Fibroblast of pulmonary artery (primary cell): ENCODE measurements around the gene TLX2.

ENCODE experiments used
- DNase-seq: peaks from one replicate; pipeline ENCODE4 v3.0.0-alpha.2; 2010; ENCODE audit warnings: low read depth
- H3K4me3 ChIP-seq: replicated peaks from 2 replicates; pipeline ENCODE4 v1.5.1; 2011; ENCODE audit warnings: low read depth, mild to moderate bottlenecking, control low read depth, low read length, moderate library complexity
- TF ChIP-seq, protein P1 (sequence below): IDR thresholded peaks from 2 replicates; pipeline ENCODE4 v1.5.1; 2011; ENCODE audit warnings: mild to moderate bottlenecking, control low read depth, low read length, inconsistent platforms; ENCODE audit errors: missing control alignments

Gene TLX2

DNA sequence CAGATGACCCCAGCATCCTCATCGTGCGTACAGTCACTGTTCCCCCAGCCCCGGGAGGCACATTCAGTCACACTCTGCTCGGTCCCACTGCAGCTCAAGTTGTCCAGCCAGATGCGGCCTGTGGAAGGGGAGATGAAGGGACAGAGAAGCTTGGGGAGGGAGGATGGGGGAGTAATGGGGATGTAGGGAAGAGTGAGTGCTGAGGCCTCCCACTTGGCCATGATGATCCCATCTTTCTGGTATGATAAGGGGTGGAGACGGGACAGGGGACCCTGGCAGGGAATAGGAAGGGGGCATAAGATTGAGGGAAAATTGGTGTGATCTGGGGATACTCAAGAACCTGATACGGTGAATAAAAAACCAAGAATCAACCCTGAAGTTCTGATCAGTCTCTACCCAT is 36.0 kb downstream of the TLX2 start:
- TF ChIP-seq, protein P1, sequence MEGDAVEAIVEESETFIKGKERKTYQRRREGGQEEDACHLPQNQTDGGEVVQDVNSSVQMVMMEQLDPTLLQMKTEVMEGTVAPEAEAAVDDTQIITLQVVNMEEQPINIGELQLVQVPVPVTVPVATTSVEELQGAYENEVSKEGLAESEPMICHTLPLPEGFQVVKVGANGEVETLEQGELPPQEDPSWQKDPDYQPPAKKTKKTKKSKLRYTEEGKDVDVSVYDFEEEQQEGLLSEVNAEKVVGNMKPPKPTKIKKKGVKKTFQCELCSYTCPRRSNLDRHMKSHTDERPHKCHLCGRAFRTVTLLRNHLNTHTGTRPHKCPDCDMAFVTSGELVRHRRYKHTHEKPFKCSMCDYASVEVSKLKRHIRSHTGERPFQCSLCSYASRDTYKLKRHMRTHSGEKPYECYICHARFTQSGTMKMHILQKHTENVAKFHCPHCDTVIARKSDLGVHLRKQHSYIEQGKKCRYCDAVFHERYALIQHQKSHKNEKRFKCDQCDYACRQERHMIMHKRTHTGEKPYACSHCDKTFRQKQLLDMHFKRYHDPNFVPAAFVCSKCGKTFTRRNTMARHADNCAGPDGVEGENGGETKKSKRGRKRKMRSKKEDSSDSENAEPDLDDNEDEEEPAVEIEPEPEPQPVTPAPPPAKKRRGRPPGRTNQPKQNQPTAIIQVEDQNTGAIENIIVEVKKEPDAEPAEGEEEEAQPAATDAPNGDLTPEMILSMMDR, result no peak
- no peak for DNase-seq
- no peak overlapping the region for H3K4me3 ChIP-seq

DNA sequence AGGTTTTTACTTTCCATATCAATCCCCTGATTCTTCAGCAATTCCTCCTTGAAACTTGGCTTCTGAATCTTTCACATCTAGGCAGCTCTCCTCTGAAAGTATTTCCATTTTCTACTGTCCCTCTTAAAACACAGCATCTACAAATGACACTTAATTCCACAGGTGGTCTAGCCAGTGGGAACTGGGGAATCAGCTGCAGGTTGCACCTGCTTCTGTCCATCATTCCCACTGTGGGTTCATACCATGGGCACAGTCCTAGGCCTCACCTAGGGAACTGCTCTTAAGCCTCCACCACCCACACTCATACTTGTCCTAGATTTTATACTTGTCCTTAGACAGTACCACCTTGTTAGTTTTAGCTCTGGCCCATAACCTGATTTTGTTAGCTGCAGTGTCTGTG is 37.3 kb downstream of the TLX2 start:
- no peak for DNase-seq
- H3K4me3 ChIP-seq, result no peak overlapping the region

GRCh38 chr2:74551942-74552913 is 38.0 kb downstream of the TLX2 start:
- peak overlapping the region; percentile 95 for H3K4me3 ChIP-seq
- DNase-seq, result no peak
- TF ChIP-seq, protein P1, result no peak

More for the DNA sequence above, 37.3 kb downstream of the TLX2 start:
- TF ChIP-seq, protein P1, result no peak

- peak overlapping the region; percentile 95 for H3K4me3 ChIP-seq
- DNase-seq, result no peak
- TF ChIP-seq, protein P1, result no peak
Measured at GRCh38 chr2:74552914-74553811, 38.9 kb downstream of the TLX2 start.

GRCh38 chr2:74553892-74554819 is 39.9 kb downstream of the TLX2 start, which contains the start of the genes DOK1 and LOXL3:
Gene DOK1 (plus strand): TSS chr2:74554720. CDS start chr2:74554755, 35 bp downstream.
Gene LOXL3 (minus strand): TSS chr2:74553942. CDS start chr2:74552634, 1,308 bp downstream.
- TF ChIP-seq, protein P1, result no peak
- peak within 1 kb of the TSS; percentile 95 for H3K4me3 ChIP-seq
- peak; percentile 91 for DNase-seq
